ENCODE data around the gene GOT2.

DNA sequence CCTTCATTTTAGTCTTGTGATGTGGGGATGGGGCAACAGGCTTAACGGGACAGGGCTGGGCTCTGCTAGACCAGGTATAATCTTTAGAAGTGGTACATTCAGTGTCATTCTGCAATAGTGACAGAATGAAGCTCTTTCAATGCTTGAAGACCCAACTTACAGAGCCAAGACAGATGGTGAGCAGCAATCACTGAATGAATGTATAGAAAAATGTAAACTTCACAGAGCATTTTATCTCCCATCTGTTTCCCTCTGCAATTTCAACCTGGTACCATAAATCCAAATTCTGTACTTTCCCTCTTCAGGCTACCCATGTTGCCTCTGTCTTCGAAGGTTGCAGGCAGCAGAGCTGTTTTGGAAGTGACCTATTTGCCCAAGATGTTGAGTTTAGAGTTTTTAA, 33.5 kb upstream of the GOT2 start:
- TF ChIP-seq, protein P1, sequence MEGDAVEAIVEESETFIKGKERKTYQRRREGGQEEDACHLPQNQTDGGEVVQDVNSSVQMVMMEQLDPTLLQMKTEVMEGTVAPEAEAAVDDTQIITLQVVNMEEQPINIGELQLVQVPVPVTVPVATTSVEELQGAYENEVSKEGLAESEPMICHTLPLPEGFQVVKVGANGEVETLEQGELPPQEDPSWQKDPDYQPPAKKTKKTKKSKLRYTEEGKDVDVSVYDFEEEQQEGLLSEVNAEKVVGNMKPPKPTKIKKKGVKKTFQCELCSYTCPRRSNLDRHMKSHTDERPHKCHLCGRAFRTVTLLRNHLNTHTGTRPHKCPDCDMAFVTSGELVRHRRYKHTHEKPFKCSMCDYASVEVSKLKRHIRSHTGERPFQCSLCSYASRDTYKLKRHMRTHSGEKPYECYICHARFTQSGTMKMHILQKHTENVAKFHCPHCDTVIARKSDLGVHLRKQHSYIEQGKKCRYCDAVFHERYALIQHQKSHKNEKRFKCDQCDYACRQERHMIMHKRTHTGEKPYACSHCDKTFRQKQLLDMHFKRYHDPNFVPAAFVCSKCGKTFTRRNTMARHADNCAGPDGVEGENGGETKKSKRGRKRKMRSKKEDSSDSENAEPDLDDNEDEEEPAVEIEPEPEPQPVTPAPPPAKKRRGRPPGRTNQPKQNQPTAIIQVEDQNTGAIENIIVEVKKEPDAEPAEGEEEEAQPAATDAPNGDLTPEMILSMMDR (IDR thresholded peaks at IDR 0.05), result no peak
- no peak for TF ChIP-seq ZFX (IDR thresholded peaks at IDR 0.05; ENCODE audit: borderline replicate concordance)
